HG03097 (cell line): ENCODE measurements around the gene CSHL1.
A peak's percentile ranks its signal among the peaks of the same experiment; 100 is the strongest.

Experiments
- ATAC-seq: cut with Tn5 transposase; IDR thresholded peaks from one replicate; pipeline ENCODE4 v1.9.1; 2021; ENCODE audit not compliant: unreplicated experiment, low FRiP score

CSHL1 gene

GRCh38 chr17:63911041-63911635 is at the start of gene CSHL1:
TSS of gene CSHL1 (minus strand) at chr17:63911258. CDS start at chr17:63911196, 62 bp downstream.
- no peak for ATAC-seq

- no peak for ATAC-seq
Measured at GRCh38 chr17:63960430-63960829, 49.4 kb upstream of the CSHL1 start.

- ATAC-seq = no peak
Measured at GRCh38 chr17:63960006-63960405, 48.9 kb upstream of the CSHL1 start.

GRCh38 chr17:63956296-63956920 is 45.4 kb upstream of the CSHL1 start:
- no peak for ATAC-seq

GRCh38 chr17:63955791-63956190 is 44.7 kb upstream of the CSHL1 start:
- ATAC-seq = no peak

GRCh38 chr17:63955232-63955631 is 44.2 kb upstream of the CSHL1 start:
- no peak for ATAC-seq

GRCh38 chr17:63954402-63955063 is 43.5 kb upstream of the CSHL1 start:
- ATAC-seq = peak; percentile 62

- no peak for ATAC-seq
Measured at GRCh38 chr17:63950940-63951907, 40.2 kb upstream of the CSHL1 start.

- no peak for ATAC-seq
Measured at GRCh38 chr17:63949576-63950250, 38.7 kb upstream of the CSHL1 start.

- ATAC-seq = no peak
Measured at GRCh38 chr17:63948521-63948920, 37.5 kb upstream of the CSHL1 start.

GRCh38 chr17:63947711-63948330 is 36.8 kb upstream of the CSHL1 start:
- no peak for ATAC-seq

- ATAC-seq = no peak
Measured at GRCh38 chr17:63946440-63947363, 35.6 kb upstream of the CSHL1 start.

GRCh38 chr17:63945784-63946439 is 34.9 kb upstream of the CSHL1 start:
- ATAC-seq = peak; percentile 44

GRCh38 chr17:63944736-63945499 is 33.9 kb upstream of the CSHL1 start:
- ATAC-seq = no peak

GRCh38 chr17:63943745-63944144 is 32.7 kb upstream of the CSHL1 start:
- ATAC-seq = no peak

- no peak for ATAC-seq
Measured at GRCh38 chr17:63942309-63942985, 31.4 kb upstream of the CSHL1 start.

- ATAC-seq = no peak
Measured at GRCh38 chr17:63941751-63942150, 30.7 kb upstream of the CSHL1 start.
